ENCODE data around the gene TGM5. TPM values are rescaled to one million over a fixed set of nuclear protein-coding genes. Genes with fewer than 3 reads are reported as not detected.

Gene TGM5
- total RNA-seq, 1 experiment from 2014 or later = not detected

DNA sequence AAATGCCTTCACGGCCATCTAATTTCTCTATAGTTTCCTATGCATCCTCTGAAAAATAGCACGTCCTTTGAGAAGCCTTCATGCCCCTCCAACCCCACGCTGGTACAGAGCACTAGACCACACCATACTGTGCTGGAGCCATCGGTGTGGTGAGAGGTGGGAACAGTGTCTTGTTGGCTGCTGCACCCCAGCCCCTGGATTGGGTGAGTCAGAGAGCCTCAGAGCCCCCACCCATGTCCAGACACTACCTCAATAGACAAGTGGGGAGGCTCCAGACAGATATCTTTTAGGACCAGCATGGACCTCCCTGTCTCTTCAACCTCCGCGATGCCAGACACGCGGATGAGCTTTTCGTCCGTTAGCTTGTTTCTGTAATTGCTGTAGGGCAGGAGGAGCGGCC lies 12.1 kb upstream of the TGM5 start:
- TF ChIP-seq ZNF671 (CRISPR knock-in tag; IDR thresholded peaks at IDR 0.05) (no peak), MXD4 (CRISPR knock-in tag; IDR thresholded peaks at IDR 0.05; ENCODE audit: borderline replicate concordance) (no peak), SMAD3 (CRISPR knock-in tag; IDR thresholded peaks at IDR 0.05; ENCODE audit: borderline replicate concordance) (no peak), ZNF416 (CRISPR knock-in tag; IDR thresholded peaks at IDR 0.05) (no peak), SOX15 (CRISPR knock-in tag; IDR thresholded peaks at IDR 0.05) (no peak), NR2C2 (CRISPR knock-in tag; IDR thresholded peaks at IDR 0.05) (no peak), HMGA2 (CRISPR knock-in tag; IDR thresholded peaks at IDR 0.05) (no peak), TEAD1 (CRISPR knock-in tag; IDR thresholded peaks at IDR 0.05) (no peak)
- TF ChIP-seq, protein P1, sequence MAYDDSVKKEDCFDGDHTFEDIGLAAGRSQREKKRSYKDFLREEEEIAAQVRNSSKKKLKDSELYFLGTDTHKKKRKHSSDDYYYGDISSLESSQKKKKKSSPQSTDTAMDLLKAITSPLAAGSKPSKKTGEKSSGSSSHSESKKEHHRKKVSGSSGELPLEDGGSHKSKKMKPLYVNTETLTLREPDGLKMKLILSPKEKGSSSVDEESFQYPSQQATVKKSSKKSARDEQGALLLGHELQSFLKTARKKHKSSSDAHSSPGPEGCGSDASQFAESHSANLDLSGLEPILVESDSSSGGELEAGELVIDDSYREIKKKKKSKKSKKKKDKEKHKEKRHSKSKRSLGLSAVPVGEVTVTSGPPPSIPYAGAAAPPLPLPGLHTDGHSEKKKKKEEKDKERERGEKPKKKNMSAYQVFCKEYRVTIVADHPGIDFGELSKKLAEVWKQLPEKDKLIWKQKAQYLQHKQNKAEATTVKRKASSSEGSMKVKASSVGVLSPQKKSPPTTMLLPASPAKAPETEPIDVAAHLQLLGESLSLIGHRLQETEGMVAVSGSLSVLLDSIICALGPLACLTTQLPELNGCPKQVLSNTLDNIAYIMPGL (CRISPR knock-in tag; IDR thresholded peaks at IDR 0.05) = no peak
- TF ChIP-seq, protein P2, sequence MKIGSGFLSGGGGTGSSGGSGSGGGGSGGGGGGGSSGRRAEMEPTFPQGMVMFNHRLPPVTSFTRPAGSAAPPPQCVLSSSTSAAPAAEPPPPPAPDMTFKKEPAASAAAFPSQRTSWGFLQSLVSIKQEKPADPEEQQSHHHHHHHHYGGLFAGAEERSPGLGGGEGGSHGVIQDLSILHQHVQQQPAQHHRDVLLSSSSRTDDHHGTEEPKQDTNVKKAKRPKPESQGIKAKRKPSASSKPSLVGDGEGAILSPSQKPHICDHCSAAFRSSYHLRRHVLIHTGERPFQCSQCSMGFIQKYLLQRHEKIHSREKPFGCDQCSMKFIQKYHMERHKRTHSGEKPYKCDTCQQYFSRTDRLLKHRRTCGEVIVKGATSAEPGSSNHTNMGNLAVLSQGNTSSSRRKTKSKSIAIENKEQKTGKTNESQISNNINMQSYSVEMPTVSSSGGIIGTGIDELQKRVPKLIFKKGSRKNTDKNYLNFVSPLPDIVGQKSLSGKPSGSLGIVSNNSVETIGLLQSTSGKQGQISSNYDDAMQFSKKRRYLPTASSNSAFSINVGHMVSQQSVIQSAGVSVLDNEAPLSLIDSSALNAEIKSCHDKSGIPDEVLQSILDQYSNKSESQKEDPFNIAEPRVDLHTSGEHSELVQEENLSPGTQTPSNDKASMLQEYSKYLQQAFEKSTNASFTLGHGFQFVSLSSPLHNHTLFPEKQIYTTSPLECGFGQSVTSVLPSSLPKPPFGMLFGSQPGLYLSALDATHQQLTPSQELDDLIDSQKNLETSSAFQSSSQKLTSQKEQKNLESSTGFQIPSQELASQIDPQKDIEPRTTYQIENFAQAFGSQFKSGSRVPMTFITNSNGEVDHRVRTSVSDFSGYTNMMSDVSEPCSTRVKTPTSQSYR (CRISPR knock-in tag; IDR thresholded peaks at IDR 0.05) = no peak
- no peak for ATAC-seq
- DNase-seq (ENCODE audit: low spot score) = no peak
- no peaks in the 10 kb centered on the region for H3K36me3 Mint-ChIP-seq
- H3K27me3 Mint-ChIP-seq (ENCODE audit: low read depth) = no peaks in the 10 kb centered on the region; the same call in 1 of the 2 replicates
- POLR2A ChIA-PET = no interaction called here
- no peak overlapping the region for H3K27ac Mint-ChIP-seq
- no peaks in the 10 kb centered on the region for H3K4me1 Mint-ChIP-seq
- no peak overlapping the region for H3K4me3 Mint-ChIP-seq
- no peaks in the 10 kb centered on the region for H3K9me3 Mint-ChIP-seq
- CTCF ChIA-PET = interaction anchor here (0.9 to 1.7 kb wide), 2 partner anchors 53 to 60 kb away, joined by 3 to 4 read pairs; no protein-coding TSS in a partner anchor

DNA sequence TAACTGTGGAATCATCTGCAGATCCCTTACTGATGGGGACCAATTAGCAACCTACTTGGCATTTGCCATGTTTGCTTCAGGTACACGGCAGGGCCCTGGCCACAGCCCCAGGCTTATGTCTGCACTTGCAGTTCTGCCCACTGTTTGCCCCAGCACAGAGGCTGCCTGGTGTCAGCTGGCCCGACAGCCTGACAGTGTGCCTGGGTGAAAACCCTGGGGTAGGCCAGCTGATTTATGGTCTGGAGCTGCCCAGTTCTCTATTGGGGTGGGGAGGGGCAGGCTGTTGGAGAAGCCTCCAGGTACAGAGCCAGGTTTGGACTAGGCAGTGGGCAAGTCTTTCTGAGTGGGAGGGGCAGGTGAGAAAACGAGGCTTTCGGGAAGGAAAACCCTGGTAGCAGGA lies 11.2 kb upstream of the TGM5 start:
- Mint-ChIP-seq H3K27ac (no peak overlapping the region), H3K36me3 (no peaks in the 10 kb centered on the region), H3K9me3 (no peaks in the 10 kb centered on the region), H3K4me3 (no peak overlapping the region), H3K27me3 (ENCODE audit: low read depth) (no peaks in the 10 kb centered on the region; the same call in 1 of the 2 replicates), H3K4me1 (no peaks in the 10 kb centered on the region)
- no peak for ATAC-seq
- ChIA-PET POLR2A (no interaction called here), CTCF (interaction anchor here (0.6 to 1.7 kb wide), 2 partner anchors 40 to 59 kb away, joined by 3 read pairs; no protein-coding TSS in a partner anchor)
- DNase-seq (ENCODE audit: low spot score) = no peak
- TF ChIP-seq NFE2L1 (CRISPR knock-in tag; IDR thresholded peaks at IDR 0.05) (no peak), IRF2 (CRISPR knock-in tag; IDR thresholded peaks at IDR 0.05; ENCODE audit: borderline replicate concordance, low read depth) (no peak), SMAD4 (CRISPR knock-in tag; IDR thresholded peaks at IDR 0.05) (no peak), GTF2I (CRISPR knock-in tag; conservative IDR thresholded peaks at IDR 0.05) (no peak), ZNF121 (CRISPR knock-in tag; IDR thresholded peaks at IDR 0.05) (no peak), NFATC4 (CRISPR knock-in tag; IDR thresholded peaks at IDR 0.05) (no peak), KAT7 (CRISPR knock-in tag; IDR thresholded peaks at IDR 0.05; ENCODE audit: borderline replicate concordance) (no peak), PRRX2 (CRISPR knock-in tag; IDR thresholded peaks at IDR 0.05) (no peak), TCF7 (CRISPR knock-in tag; IDR thresholded peaks at IDR 0.05; ENCODE audit: low read depth) (no peak), ATF1 (CRISPR knock-in tag; IDR thresholded peaks at IDR 0.05) (no peak), NR1H2 (CRISPR knock-in tag; IDR thresholded peaks at IDR 0.05) (no peak), SMAD3 (CRISPR knock-in tag; IDR thresholded peaks at IDR 0.05; ENCODE audit: borderline replicate concordance) (no peak), NFYB (CRISPR knock-in tag; conservative IDR thresholded peaks at IDR 0.05; ENCODE audit: low read depth) (no peak)
- TF ChIP-seq, protein P3, sequence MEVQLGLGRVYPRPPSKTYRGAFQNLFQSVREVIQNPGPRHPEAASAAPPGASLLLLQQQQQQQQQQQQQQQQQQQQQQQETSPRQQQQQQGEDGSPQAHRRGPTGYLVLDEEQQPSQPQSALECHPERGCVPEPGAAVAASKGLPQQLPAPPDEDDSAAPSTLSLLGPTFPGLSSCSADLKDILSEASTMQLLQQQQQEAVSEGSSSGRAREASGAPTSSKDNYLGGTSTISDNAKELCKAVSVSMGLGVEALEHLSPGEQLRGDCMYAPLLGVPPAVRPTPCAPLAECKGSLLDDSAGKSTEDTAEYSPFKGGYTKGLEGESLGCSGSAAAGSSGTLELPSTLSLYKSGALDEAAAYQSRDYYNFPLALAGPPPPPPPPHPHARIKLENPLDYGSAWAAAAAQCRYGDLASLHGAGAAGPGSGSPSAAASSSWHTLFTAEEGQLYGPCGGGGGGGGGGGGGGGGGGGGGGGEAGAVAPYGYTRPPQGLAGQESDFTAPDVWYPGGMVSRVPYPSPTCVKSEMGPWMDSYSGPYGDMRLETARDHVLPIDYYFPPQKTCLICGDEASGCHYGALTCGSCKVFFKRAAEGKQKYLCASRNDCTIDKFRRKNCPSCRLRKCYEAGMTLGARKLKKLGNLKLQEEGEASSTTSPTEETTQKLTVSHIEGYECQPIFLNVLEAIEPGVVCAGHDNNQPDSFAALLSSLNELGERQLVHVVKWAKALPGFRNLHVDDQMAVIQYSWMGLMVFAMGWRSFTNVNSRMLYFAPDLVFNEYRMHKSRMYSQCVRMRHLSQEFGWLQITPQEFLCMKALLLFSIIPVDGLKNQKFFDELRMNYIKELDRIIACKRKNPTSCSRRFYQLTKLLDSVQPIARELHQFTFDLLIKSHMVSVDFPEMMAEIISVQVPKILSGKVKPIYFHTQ (CRISPR knock-in tag; IDR thresholded peaks at IDR 0.05) = no peak
- TF ChIP-seq, protein P4, sequence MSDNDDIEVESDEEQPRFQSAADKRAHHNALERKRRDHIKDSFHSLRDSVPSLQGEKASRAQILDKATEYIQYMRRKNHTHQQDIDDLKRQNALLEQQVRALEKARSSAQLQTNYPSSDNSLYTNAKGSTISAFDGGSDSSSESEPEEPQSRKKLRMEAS (CRISPR knock-in tag; IDR thresholded peaks at IDR 0.05) = no peak
- TF ChIP-seq, protein P5, sequence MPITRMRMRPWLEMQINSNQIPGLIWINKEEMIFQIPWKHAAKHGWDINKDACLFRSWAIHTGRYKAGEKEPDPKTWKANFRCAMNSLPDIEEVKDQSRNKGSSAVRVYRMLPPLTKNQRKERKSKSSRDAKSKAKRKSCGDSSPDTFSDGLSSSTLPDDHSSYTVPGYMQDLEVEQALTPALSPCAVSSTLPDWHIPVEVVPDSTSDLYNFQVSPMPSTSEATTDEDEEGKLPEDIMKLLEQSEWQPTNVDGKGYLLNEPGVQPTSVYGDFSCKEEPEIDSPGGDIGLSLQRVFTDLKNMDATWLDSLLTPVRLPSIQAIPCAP (CRISPR knock-in tag; IDR thresholded peaks at IDR 0.05) = no peak
- TF ChIP-seq, protein P6, sequence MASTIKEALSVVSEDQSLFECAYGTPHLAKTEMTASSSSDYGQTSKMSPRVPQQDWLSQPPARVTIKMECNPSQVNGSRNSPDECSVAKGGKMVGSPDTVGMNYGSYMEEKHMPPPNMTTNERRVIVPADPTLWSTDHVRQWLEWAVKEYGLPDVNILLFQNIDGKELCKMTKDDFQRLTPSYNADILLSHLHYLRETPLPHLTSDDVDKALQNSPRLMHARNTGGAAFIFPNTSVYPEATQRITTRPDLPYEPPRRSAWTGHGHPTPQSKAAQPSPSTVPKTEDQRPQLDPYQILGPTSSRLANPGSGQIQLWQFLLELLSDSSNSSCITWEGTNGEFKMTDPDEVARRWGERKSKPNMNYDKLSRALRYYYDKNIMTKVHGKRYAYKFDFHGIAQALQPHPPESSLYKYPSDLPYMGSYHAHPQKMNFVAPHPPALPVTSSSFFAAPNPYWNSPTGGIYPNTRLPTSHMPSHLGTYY (CRISPR knock-in tag; IDR thresholded peaks at IDR 0.05) = no peak
- TF ChIP-seq, protein P7, sequence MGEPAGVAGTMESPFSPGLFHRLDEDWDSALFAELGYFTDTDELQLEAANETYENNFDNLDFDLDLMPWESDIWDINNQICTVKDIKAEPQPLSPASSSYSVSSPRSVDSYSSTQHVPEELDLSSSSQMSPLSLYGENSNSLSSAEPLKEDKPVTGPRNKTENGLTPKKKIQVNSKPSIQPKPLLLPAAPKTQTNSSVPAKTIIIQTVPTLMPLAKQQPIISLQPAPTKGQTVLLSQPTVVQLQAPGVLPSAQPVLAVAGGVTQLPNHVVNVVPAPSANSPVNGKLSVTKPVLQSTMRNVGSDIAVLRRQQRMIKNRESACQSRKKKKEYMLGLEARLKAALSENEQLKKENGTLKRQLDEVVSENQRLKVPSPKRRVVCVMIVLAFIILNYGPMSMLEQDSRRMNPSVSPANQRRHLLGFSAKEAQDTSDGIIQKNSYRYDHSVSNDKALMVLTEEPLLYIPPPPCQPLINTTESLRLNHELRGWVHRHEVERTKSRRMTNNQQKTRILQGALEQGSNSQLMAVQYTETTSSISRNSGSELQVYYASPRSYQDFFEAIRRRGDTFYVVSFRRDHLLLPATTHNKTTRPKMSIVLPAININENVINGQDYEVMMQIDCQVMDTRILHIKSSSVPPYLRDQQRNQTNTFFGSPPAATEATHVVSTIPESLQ (CRISPR knock-in tag; IDR thresholded peaks at IDR 0.05) = no peak

Data from WTC11 (cell line).